ENCODE results near the gene GPR35.

GRCh38 chr2:240631548-240632305 lies 6.4 kb downstream of the GPR35 start:
- no peak for TF ChIP-seq POLR2AphosphoS5 (IDR thresholded peaks at IDR 0.05; ENCODE audit: low read depth, low read length)
- TF ChIP-seq REST (IDR thresholded peaks at IDR 0.05; ENCODE audit: insufficient read depth in 1 of 2, low read depth in 2 of 2, low read length in 2 of 2) = no peak
- no peak for TF ChIP-seq TAF1 (IDR thresholded peaks at IDR 0.05; ENCODE audit: borderline replicate concordance, insufficient read depth, low read length)

Measured in PFSK-1 (cell line).